Activated CD8-positive, alpha-beta memory T cell treated with anti-CD3 and anti-CD28 coated beads for 24 hours (primary cell): ENCODE data around the gene FOXRED1.
"Not testable (repeated sequence)": the region's sequence is repeated elsewhere in the genome, so short reads cannot be mapped to it uniquely, and the experiment has no call there.

Source experiments
- DNase-seq: peaks from one replicate; pipeline ENCODE4 v3.0.0-alpha.2; 2020

Gene FOXRED1

DNA sequence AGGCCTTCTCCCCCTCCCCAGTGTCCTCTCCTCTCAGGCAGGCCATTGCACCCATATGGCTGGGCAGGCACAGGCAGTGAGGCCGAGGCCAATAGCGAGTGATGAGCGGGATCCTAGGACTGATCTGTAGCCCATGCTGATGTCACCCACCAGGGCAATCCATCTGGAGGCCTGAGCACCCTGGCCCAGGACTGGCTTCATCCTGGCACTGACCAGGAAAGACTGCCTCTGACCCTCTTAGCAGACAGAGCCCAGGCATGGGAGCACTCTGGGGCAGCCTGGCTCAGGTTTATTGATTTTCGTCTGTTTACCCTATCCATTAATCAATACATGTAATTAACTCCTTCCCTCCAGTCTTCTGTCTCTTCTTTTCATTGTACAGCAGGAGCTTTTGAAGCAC, 8.8 kb downstream of the FOXRED1 start:
- no peak for DNase-seq

GRCh38 chr11:126279191-126279590, 10.2 kb downstream of the FOXRED1 start:
- DNase-seq, result no peak

- no peak for DNase-seq
Measured at GRCh38 chr11:126280595-126280994, 11.6 kb downstream of the FOXRED1 start.

- DNase-seq, result no peak
Measured at GRCh38 chr11:126281245-126281644, 12.3 kb downstream of the FOXRED1 start.

DNA sequence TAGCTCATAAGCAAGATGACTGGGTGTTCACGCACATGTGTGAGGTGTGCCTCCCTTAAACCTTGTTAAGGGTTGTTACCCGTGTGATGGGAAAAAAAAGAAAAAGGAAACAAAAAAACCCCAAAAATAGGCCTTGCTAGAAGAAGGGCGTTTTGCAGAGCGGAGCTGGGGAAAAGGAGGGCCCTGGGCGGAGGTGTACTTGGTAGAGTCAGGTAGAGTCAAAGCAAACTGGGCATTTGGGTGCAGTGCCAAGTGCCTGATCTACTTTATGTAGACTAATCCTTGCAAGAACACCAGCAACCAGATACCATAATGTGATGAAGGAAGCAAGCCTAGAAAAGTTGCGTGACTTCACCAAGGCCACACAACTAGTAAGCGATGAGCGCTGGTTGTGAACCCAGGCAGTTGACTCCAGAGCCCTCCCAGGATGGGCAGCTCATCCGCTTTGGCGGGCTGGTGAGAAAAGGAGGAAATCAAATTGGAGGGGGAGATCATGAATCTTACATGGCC, 12.8 kb downstream of the FOXRED1 start:
- DNase-seq, result no peak

DNA sequence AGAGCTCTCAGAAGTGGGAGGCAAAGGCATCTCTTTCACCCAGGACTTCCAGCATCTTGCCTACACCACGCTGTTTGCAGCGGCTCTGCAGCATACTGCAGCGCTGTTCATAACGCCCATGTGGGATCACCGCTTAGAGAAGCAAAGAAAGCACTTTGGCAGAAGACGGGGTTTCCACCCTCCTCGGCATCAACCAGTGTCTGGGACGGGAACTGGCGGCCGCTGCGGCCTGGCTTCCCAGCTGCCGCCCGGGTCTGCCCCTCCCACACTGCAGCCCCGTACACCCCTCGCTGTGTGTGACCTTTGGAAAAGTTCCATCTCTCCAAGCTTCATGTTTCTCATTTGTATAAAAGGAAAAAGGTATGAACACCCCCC, 13.4 kb downstream of the FOXRED1 start:
- DNase-seq, result peak; percentile 76

DNA sequence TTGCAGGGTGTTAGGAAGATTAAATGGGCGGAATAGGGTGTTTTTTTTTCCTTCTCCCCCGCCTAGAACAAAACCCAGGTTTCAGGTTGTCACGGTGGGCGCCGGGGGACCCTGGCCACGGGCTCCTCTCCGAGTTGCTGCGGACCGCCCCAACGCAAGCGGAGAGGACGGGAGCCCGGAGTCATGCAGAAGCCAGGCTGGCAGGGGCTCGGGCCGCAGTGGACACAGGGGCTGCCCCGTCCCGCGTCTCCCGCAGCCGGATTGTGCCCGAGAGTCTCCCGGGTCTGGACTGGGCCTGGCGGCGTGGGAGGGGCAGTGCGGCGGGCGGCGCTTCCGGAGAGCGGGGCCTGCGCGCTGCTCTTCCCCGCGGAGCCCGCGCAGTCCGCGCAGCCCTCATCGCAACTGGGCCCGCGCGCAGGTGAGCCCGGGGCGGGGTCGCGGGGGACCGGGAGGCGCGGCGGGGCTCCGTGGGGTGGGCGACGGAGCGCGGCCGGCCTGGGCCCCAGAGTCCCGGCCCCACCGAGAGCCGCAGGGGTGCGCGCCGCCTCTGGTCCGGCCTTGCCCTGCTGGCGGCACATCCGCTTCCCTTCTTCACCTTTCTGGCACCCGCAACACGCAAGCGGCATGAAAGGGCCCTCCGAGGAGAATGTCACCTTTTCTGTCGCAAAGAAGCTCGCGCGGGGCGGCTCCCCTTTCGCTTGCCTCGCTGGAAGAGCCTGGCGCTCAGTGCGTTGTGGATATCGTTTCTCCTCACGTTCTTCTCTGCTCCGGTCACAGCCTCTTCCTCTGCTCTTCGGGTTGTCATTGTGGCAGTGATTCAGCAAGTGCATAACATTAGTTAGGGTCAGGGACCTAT, 14.0 kb downstream of the FOXRED1 start, which contains the start of gene TIRAP:
TIRAP (plus strand) TSS at position 358 of the 856 bp plus-strand sequence. CDS start 7,802 bp downstream, outside the sequence.
- DNase-seq, result peak; percentile 86

- peak; percentile 90 for DNase-seq
Measured at GRCh38 chr11:126284829-126285228, 15.9 kb downstream of the FOXRED1 start.

- DNase-seq, result no peak
Measured at GRCh38 chr11:126288237-126288636, 19.3 kb downstream of the FOXRED1 start.

DNA sequence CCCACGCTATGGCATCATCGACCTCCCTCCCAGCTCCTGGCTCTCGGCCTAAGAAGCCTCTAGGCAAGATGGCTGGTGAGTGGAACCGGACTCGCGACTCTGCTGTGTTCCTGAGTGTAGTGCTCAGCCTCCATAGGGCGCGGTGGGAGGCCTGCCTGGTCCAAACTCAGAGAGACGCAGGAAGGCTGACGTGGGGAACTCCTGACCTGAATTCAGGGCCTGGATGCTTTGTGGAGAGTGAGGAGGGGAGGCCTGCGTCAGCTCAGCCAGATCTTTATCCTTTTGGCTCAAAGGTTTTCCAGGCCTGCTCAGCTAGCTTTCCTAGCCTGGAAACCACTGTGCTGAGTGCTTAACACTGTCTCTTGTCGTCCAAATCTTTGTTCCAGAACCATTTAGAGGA, 21.9 kb downstream of the FOXRED1 start:
- no peak for DNase-seq

DNA sequence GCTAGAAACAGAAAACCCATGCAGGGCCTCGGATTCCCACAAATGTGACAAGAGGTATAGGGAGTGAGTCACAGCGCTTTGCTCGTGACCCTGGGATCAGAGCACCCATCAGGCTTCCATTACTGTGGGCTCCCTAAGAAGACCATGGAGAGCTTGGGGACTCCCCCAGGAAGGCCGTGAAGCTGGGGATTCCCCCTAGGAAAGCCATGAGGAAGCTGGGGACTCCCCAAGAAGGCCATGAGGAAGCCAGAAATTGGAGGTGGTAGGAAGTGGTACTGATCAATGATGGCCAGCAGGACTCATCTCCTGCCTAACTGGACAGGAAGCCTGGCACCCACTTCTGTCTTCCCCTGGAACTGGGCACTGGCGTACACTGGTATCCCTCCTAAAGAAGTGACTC, 24.8 kb downstream of the FOXRED1 start:
- no peak for DNase-seq

- no peak for DNase-seq
Measured at GRCh38 chr11:126297004-126297403, 28.1 kb downstream of the FOXRED1 start.

- DNase-seq, result peak; percentile 96
Measured at GRCh38 chr11:126303623-126304456, 34.9 kb downstream of the FOXRED1 start, which contains the start of gene DCPS. Gene DCPS, plus strand, starts transcription at chr11:126304060. Its CDS starts 21 bp downstream, at chr11:126304081.

GRCh38 chr11:126304457-126305075, 35.6 kb downstream of the FOXRED1 start:
- DNase-seq, result no peak

DNA sequence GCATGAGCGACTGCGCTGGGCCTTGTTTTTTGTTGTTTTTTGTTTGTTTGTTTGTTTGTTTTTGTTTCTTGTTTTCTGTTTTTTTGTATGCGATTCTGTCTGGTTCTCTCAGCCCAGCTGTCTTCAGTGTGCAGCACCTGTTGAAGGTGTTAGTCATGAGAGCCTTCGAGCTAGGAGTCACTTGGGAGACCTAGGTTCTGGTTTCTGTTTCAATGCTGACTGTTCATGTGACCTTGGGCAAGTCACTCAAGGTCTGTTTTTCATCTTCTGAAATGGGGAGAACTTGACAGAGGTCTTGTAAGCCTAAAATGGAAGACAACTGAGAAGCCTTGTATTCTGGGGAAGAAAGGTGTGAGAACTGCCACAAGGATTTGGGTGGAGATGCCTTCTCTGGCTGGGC, 36.7 kb downstream of the FOXRED1 start:
- DNase-seq, result no peak

GRCh38 chr11:126307706-126308105, 38.8 kb downstream of the FOXRED1 start:
- no peak for DNase-seq

DNA sequence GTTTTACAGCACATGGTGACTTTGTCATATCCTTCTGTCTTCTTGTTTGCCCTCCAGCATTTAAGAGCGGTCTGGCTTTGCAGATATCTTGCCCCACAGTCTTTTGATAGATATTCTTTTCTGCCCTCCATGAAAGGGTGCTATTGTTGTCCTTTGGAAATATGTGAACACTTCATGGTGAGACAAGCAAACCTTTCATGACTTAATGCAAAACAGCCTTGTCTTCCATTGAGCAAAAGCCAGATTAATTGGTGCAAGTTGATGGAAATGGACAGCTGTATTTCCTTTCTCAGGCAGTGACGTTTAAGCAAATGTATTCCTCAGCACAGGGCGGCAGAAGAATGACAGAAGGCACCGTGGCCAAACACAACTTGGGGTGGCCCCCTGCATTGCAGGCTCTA, 39.3 kb downstream of the FOXRED1 start:
- no peak for DNase-seq

DNA sequence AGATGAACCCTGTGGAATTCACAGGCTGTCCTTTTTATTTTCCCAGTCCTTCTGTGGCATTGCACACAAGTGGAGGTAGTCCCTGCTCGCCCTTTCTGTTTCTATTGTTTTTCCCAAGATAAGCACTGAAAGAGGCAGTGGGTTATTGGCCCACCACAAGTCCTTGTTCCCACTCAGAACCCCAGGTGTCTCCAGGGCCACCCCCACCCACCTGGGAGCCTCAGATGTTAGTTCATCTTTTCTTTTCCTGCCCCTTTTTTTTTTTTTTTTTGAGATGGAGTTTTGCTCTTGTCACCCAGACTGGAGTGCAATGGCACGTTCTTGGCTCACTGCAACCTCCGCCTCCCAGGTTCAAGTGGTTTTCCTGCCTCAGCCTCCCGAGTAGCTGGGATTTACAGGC, 39.8 kb downstream of the FOXRED1 start:
- not testable (repeated sequence) for DNase-seq

DNA sequence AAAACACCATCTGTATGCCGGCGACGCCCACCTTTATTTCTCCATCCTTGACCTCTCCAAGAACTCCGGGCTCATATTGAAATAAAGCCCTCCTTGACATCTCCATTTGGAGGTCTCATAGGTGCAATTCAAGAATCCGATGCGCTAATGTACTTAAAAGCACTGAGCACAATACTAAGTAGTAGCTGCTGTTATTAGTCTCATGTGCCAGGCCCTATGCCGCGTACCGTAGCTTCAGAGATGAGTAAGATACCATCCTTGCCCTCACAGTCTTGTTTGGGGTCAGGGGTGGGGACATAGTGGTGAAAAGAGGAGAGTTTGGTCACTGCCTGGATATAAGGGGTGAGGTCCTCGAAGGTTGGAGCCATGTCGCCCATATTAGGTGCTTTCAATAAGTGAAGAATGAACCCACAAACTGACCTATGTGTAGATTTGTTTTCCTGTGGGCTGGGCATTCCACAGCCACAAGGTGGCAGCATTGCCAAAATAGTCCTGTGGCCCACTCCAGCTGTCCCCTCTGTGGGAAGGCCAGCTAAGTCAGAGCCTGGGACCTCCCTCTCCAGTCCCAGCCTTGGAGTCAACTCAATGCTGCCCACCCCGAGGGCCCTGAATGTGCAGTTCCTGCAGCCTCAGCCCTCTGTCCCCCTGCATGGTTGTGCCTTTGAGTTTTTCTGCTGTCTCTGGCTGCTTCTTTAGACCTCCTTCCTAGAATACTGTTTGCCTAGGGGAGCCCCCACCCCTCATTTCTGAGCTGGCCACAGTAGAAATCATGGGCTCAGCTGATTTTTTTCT, 41.4 kb downstream of the FOXRED1 start:
- peak; percentile 84 for DNase-seq

GRCh38 chr11:126310992-126311310, 42.0 kb downstream of the FOXRED1 start:
- no peak for DNase-seq

DNA sequence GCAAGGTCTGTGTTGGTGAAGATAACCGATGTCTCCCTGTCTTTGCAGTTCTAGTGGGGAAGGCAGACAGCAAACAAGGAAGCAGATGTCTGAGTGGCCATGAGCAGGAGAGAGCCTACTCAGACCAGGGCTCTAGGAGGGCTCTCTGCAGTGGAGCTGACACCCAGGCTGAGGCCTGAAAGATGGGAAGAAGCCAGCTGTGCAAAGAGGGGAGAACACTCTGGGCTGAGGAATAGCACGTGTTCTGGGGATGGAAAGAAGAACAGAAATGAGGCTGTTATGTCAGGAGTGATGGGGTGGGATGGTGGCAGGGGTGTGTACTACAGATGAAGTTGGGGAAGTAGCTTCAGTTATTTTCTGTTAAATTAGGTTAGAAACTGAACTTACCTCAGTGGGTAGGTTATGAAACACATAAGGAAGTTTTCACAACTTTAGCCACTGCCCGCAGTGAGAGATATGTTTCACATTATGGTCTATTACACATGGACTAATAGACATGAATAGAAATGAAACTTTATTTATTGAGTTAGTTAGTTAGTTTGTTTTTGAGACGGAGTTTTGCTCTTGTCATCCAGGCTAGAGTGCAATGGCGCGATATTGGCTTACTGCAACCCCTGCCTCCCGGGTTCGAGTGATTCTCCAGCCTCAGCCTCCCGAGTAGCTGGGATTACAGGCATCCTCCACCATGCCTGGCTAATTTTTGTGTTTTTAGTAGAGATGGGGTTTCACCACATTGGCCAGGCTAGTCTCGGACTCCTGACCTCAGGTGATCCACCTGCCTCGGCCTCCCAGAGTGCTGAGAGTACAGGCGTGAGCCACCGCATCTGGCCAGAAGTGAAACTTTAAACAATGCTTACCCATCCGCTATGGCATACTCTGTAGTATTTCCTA, 42.7 kb downstream of the FOXRED1 start:
- no peak for DNase-seq
